22Rv1 (cell line): ENCODE data around the gene FAM20A.

Experiments
- CTCF ChIP-seq: fragments of 450-650 bp; IDR thresholded peaks from 2 replicates; pipeline ENCODE4 v1.5.1; 2017; ENCODE audit warnings: mild to moderate bottlenecking
- ZFX ChIP-seq: fragments of 450-650 bp; IDR thresholded peaks from 2 replicates; pipeline ENCODE4 v1.6.1; 2017; ENCODE audit warnings: antibody characterized with exemption, borderline replicate concordance

GRCh38 chr17:68511671-68512246 is 89.4 kb downstream of the FAM20A start:
- TF ChIP-seq CTCF (no peak), ZFX (no peak)
